ENCODE data around the gene KIF5A.

The KIF5A gene

DNA sequence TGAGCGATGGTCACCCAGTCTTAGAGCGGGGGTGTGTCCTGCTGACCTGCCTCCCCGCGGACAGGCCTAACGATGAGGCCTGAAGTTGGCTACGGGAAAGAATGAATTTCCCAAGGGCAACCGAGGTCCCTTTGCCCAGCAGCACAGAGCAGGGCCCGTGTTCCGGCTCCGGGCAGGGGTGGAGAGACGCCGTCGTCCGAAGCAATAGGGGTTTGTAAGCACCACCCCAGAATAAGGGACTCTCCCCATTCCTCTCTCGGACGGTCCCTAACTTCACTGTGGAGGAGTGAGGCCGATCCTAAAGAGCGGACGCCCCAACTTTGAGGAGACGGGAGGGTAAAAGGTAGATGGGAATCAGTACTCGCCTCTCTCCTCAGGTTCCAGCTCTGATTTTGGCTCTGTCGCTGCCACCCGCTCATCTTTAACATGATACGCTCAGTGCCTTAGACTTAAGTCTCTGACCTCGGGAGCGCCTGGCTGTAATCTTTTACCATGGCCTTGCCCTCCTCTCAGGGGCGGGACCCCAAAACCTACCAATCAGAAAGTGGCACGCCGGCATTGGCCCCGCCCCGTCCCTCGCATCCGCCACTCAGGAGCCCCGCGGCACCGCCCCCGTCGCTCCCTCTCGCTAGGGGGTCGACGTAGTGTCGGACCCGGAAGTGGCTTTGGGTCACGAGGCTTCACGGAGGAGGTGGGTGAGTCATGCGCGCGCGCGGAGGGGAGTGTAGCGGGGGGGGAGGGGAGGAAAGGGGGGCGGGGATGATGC, 29.6 kb upstream of the KIF5A start, which contains the start of gene DDIT3:
TSS of gene DDIT3 (minus strand) at position 462 of the 766 bp plus-strand sequence. CDS start 3,108 bp downstream, outside the sequence.
- DNase-seq (ENCODE audit: low spot score) = peak; percentile 98

- peak; percentile 80 for DNase-seq (ENCODE audit: low spot score)
Observed at GRCh38 chr12:57521525-57522010, 28.3 kb upstream of the KIF5A start.

GRCh38 chr12:57522011-57522886, 27.6 kb upstream of the KIF5A start, which contains the start of gene MBD6:
TSS of gene MBD6 (plus strand) at chr12:57522824. CDS start at chr12:57524304, 1,480 bp downstream.
- peak; percentile 86 for DNase-seq (ENCODE audit: low spot score)

DNA sequence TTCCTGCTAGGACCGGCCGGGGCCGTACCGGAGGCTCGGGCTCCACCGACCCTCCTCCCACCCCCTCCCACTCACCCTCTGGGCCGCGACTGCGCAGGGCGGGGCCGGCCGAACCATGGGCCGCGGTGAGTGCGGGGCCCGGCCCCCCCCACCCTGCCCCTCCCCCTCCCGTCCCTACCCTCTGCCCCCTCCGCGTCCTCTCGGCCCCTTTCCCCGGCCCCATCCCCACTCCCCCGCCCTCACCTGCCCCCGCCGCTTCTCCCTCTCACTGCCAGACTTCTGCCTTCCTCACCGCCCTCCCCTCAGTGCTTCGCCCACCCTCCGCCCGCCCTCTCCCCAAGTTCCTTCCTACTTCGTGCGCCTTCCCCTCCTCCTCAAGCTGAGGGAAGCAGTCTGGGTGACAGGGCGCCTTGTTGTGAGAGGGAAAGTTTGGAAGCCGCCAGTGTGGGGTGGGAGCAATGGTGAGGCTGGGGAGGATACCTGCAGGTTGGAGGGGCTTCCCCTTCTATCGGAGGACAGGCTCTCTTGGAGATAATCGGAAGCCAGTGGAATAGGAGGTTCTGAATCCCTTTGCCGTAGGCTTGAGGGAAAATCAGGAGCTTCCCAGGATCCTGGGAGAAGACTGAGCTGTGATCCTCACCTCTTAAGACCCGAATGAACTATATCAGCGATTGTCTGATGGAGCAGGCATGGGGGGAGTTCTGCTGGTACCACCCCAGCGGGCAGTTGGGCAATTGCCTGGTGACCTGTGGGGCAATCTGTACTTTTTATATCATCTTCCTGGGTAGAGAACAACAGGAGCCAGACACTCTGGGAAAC, 26.7 kb upstream of the KIF5A start:
- peak; percentile 53 for DNase-seq (ENCODE audit: low spot score)

DNA sequence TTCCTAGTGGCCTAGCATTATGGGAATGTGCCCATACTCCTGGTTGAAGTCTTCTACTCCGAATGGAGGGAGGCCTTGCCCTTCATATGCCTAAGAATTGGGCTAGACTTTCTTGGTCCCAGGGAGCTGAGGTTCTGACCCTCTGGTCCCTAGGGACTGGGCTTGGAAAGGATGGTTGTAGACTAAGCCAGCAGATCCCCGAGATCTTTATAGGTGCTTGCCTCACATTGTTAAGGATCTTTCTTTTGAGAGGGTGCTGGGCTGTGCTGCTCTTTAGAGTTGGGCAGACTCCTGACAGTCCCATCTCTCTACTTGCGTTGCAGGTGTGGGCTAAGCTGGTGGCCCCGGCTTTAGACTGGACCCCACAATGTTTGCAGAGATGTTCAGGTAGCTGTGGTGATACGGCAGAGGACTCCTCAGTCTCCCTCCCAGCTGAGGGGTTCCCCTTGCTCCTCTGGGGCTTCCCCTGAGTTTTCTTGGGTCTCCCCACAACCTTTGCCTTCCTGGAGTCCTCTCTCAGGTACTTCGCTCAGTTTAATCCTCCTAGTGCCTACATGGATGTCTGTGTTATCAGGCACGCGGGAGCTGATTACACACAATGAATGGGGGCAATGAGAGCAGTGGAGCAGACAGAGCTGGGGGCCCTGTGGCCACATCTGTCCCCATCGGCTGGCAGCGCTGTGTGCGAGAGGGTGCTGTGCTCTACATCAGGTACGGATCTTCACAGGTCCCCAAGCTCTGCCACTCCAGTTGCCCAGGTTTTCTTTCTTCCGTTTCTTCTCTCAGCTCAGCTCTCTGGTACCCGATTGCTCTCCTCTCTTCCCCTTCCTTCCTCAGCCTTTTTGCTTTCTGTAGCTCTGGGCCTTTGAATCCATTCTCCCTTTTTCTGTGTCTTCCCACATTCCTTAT, 25.9 kb upstream of the KIF5A start:
- DNase-seq (ENCODE audit: low spot score) = no peak

DNA sequence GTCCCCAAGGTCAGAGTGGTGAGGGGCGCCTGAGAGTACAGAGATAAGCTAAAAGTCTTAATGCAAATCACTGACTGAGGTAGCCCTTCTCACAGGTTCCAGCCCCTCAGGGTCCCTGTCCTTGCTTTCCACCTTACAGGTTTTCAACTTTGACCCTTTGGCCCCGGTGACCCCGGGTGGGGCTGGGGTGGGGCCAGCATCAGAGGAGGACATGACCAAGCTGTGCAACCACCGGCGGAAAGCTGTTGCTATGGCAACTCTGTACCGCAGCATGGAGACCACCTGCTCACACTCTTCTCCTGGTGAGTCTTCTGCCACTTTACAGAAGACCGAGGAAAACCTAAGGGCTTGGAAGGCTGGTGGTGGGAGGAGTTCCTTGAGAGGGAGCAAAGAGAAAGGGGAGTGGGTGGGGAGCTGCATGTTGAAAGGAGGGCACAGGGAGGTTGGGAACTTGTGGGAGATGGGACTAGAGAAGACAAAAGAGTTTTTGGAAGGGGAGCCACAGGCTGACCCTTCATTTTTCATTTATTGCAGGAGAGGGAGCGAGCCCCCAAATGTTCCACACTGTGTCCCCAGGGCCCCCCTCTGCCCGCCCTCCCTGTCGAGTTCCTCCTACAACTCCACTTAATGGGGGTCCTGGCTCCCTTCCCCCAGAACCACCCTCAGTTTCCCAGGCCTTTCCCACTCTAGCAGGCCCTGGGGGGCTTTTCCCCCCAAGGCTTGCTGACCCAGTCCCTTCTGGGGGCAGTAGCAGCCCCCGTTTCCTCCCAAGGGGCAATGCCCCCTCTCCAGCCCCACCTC, 24.8 kb upstream of the KIF5A start:
- no peak for DNase-seq (ENCODE audit: low spot score)

DNA sequence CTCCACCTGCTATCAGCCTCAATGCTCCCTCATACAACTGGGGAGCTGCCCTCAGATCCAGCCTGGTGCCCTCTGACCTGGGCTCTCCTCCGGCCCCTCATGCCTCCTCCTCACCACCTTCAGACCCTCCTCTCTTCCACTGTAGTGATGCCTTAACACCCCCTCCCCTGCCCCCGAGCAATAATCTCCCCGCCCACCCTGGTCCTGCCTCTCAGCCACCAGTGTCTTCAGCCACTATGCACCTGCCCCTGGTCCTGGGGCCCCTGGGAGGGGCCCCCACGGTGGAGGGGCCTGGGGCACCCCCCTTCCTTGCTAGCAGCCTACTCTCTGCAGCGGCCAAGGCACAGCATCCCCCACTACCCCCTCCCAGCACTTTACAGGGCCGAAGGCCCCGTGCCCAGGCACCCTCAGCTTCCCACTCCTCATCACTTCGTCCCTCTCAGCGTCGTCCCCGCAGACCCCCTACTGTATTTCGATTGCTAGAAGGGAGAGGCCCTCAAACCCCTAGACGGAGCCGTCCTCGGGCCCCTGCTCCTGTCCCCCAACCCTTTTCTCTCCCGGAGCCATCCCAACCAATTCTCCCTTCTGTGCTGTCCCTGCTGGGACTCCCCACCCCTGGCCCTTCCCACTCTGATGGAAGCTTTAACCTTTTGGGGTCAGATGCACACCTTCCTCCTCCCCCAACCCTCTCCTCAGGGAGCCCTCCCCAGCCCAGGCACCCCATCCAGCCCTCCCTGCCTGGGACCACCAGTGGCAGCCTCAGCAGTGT, 24.0 kb upstream of the KIF5A start:
- DNase-seq (ENCODE audit: low spot score) = no peak

DNA sequence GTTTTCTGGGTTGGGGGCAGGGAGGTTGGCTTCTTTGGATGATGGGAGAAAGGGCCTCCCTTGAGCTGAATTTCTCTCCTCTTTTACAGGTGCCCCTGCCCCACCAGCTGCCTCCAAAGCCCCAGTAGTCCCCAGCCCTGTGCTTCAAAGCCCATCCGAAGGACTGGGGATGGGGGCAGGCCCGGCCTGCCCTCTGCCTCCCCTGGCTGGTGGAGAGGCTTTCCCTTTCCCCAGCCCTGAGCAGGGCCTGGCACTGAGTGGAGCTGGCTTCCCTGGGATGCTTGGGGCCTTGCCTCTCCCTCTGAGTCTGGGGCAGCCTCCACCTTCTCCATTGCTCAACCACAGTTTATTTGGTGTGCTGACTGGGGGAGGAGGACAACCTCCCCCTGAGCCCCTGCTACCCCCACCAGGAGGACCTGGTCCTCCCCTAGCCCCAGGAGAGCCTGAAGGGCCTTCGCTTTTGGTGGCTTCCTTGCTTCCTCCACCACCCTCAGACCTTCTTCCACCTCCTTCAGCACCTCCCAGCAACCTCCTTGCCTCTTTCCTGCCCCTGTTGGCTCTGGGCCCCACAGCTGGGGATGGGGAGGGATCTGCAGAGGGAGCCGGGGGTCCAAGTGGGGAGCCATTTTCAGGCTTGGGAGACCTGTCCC, 23.2 kb upstream of the KIF5A start:
- DNase-seq (ENCODE audit: low spot score) = no peak

DNA sequence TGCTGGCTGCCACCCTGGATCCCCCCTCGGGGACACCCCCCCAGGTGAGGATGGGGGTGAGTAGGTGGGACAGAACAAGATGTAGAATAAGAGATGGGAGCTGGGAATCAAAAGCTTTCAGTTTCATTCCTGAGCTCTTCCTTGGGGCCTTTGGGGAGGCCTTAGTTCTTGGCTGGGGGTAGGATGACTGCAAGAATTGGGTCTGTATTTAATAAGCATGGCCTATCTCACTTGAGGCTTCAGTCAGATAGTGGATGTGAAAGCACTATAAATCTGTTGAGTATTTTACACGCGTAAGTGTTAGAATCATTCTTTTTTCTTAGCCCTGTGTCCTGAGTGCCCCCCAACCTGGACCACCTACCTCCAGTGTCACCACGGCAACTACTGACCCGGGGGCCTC, 22.7 kb upstream of the KIF5A start:
- DNase-seq (ENCODE audit: low spot score) = no peak

- DNase-seq (ENCODE audit: low spot score) = no peak
Observed at GRCh38 chr12:57528176-57528575, 21.7 kb upstream of the KIF5A start.

DNA sequence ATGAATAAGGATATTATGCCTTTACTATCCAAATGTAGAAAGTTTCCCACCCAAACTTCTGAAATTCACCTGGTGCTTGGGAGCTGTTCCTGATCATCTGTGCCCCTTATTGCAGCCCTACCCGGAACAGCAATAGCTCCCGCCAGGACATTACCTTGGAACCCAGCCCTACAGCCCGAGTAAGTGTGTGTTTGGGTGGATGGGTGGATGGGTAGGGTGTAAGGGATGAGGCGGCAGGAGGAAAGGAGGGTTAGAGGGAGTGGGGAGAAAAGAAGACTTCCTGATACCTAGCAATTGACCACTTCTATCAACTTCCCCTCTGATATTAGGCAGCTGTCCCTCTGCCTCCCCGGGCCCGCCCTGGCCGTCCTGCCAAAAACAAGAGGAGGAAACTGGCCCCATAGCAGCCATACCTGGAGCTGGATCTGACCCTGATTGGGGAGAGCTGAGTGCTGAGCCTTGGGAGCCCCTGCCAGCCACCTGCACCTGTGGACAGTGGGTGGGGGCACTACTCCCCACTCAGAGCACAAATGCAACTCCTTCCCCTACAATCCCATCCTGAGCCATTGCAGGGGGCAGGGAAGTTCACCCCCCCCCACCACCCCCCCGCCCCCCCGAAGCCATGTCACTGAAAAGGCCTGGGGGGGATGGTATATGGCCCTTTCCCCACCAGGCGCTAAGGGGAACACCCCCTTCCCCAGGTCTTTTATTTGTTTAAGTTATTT, 20.9 kb upstream of the KIF5A start:
- no peak for DNase-seq (ENCODE audit: low spot score)

DNA sequence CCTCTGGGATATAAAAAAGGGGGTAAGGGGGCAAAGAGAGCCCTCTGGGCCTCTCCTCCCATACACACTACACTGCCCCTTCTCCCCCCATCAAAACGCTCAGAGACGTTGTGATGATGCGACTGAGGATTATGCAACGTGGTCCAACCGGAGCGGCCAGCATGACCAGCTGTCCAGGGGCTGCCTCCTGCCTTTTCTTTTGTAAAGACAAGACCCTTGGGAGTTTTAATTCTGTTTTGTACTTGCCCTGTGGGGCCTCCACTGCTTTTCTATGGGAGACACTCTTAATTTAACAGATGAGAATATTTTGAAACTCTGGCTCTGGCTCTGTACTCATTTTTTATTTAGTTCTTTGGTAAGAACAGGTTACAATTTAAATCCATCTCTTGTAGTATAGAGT, 20.0 kb upstream of the KIF5A start:
- DNase-seq (ENCODE audit: low spot score) = no peak

- DNase-seq (ENCODE audit: low spot score) = no peak
Observed at GRCh38 chr12:57530396-57531142, 19.3 kb upstream of the KIF5A start.

DNA sequence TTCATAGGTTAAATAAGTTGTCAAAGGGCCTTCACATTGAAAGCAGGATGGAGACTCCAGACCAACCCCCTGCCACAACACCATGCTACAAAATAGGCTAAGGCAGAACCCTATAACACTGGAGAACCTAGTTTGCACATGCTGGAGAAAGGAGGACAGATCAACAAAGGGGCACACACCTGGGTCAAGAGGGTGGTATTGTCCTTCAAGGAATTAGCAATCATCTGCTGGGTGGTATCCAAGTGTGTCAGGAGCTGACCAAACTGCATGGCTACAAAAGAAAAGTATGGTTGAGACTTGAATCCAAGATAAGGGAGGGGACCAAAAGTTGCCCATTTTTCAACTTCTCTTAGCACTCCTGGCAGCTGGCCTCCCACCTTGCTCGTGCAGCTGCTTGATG, 18.0 kb upstream of the KIF5A start:
- DNase-seq (ENCODE audit: low spot score) = no peak

DNA sequence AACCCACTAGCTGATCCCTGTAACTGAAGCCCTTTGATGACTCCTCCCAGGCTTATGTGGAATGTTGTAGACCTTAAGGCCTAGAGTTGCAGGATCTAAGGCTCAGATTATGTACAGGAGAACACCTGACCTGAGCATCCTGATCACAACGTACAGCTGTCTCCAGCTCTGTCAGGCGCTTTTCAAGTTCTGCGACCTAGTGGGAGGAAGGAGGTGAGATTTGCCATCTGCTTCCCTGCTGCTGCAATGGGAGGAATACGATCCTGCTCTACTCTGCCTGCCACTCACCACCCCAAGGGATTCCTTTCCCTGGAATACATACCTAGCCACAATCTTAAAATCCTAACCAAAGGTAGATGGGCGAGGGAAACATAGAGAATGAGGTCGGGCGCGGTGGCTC, 16.7 kb upstream of the KIF5A start:
- DNase-seq (ENCODE audit: low spot score) = no peak

DNA sequence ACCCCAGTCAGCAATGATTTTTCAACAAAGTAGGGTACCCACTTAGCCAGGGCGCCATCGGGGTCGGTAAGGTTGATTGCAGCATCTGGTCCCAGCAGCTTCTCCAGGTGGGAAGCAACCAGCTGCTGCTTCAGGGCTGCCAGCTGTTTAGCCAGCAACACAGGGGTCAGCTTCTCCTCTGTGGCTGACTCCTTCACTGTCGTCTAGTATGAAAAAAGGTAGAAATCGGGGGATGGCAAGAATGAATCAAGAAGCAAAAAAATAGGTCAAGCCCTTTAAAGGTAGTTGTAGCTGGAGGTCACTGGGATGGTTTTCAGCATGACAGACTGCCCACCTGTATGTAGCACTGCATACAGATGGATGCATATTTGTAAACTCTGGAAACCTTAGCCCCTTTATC, 15.6 kb upstream of the KIF5A start:
- DNase-seq (ENCODE audit: low spot score) = no peak

GRCh38 chr12:57534991-57535543, 14.8 kb upstream of the KIF5A start:
- DNase-seq (ENCODE audit: low spot score) = no peak
